GM23338 (cell line): ENCODE results near the gene CRKL. TPM values are rescaled to one million over a fixed set of nuclear protein-coding genes. Genes with fewer than 3 reads are reported as not detected.

Experiments used
- ATAC-seq: fragments of 200-7000 bp; cut with Tn5 transposase; 3 replicates; pipeline ENCODE4 v1.9.1; 2020
- DNase-seq: peaks from one replicate; pipeline ENCODE4 v3.0.0-alpha.2; 2015; ENCODE audit warnings: low spot score
- H2AFZ ChIP-seq: fragments of 200-600 bp; sonication (generic); 2 replicates; pipeline ENCODE4 v1.8.0; 2016; ENCODE audit warnings: antibody characterized with exemption, mild to moderate bottlenecking, moderate library complexity
- H3F3A ChIP-seq: fragments of 200-600 bp; sonication (generic); replicated peaks from 2 replicates; pipeline ENCODE4 v1.8.0; 2017; ENCODE audit warnings: antibody characterized with exemption, mixed run types, low read depth
- H3K27ac ChIP-seq: fragments of 200-600 bp; sonication (generic); 2 replicates; pipeline ENCODE4 v1.6.1; 2016; ENCODE audit warnings: low read depth
- H3K27me3 ChIP-seq: fragments of 200-600 bp; sonication (generic); 2 replicates; pipeline ENCODE4 v1.8.0; 2016; ENCODE audit warnings: mild to moderate bottlenecking, mixed run types, moderate library complexity; ENCODE audit not compliant: insufficient read depth
- H3K36me3 ChIP-seq: fragments of 200-600 bp; sonication (generic); 2 replicates; pipeline ENCODE4 v1.8.0; 2016; ENCODE audit warnings: mild to moderate bottlenecking; ENCODE audit not compliant: insufficient read depth
- H3K4me1 ChIP-seq: fragments of 200-600 bp; sonication (generic); 2 replicates; pipeline ENCODE4 v1.8.0; 2016; ENCODE audit warnings: mild to moderate bottlenecking, moderate library complexity; ENCODE audit not compliant: insufficient read depth
- H3K4me2 ChIP-seq: fragments of 200-600 bp; sonication (generic); 2 replicates; pipeline ENCODE4 v1.7.1; 2017; ENCODE audit warnings: mixed run types
- H3K4me3 ChIP-seq: fragments of 200-600 bp; sonication (generic); 2 replicates; pipeline ENCODE4 v1.6.1; 2016; ENCODE audit warnings: mixed run types
- H3K79me2 ChIP-seq: fragments of 200-600 bp; sonication (generic); replicated peaks from 2 replicates; pipeline ENCODE4 v1.8.0; 2017; ENCODE audit warnings: mild to moderate bottlenecking; ENCODE audit not compliant: insufficient read depth
- H3K9me2 ChIP-seq: fragments of 200-600 bp; sonication (generic); 2 replicates; pipeline ENCODE4 v1.8.0; 2017; ENCODE audit not compliant: insufficient read depth
- H4K20me1 ChIP-seq: fragments of 200-600 bp; sonication (generic); replicated peaks from 2 replicates; pipeline ENCODE4 v1.8.0; 2017; ENCODE audit warnings: mild to moderate bottlenecking; ENCODE audit not compliant: insufficient read depth
- H3K27ac Mint-ChIP-seq: 2 replicates; pipeline ENCODE4 v1.8.0; 2020; ENCODE audit warnings: inconsistent platforms, mild to moderate bottlenecking, moderate library complexity, mixed read lengths
- H3K27me3 Mint-ChIP-seq: 3 replicates; pipeline ENCODE4 v1.8.0; 2022; ENCODE audit warnings: low read depth, mild to moderate bottlenecking, moderate library complexity, mixed read lengths, inconsistent platforms; ENCODE audit not compliant: insufficient read depth, poor library complexity
- H3K36me3 Mint-ChIP-seq: 3 replicates; pipeline ENCODE4 v1.8.0; 2021; ENCODE audit warnings: low read depth, mild to moderate bottlenecking, inconsistent platforms, moderate library complexity, mixed read lengths
- H3K4me1 Mint-ChIP-seq: 3 replicates; pipeline ENCODE4 v1.8.0; 2020; ENCODE audit warnings: mild to moderate bottlenecking, inconsistent platforms, mixed read lengths
- H3K4me3 Mint-ChIP-seq: 3 replicates; pipeline ENCODE4 v1.8.0; 2021; ENCODE audit warnings: moderate library complexity, mild to moderate bottlenecking, inconsistent platforms, mixed read lengths
- H3K9me3 Mint-ChIP-seq: 3 replicates; pipeline ENCODE4 v1.8.0; 2020; ENCODE audit warnings: moderate library complexity, mild to moderate bottlenecking, inconsistent platforms, mixed read lengths
- CREB1 ChIP-seq: fragments of 250-450 bp; sonication (Bioruptor Pico); IDR thresholded peaks from 2 replicates; pipeline ENCODE4 v1.5.0; 2020; ENCODE audit warnings: low read depth, mild to moderate bottlenecking, moderate library complexity
- EZH2 ChIP-seq: fragments of 200-600 bp; sonication (generic); IDR thresholded peaks from one replicate; pipeline ENCODE4 v1.8.0; 2017; ENCODE audit warnings: antibody characterized with exemption, mild to moderate bottlenecking, low read depth; ENCODE audit not compliant: unreplicated experiment
- EZH2phosphoT487 ChIP-seq: fragments of 200-600 bp; sonication (generic); IDR thresholded peaks from one replicate; pipeline ENCODE4 v1.8.1; 2018; ENCODE audit warnings: antibody characterized with exemption; ENCODE audit not compliant: unreplicated experiment
- JUNB ChIP-seq: IDR thresholded peaks from one replicate; pipeline ENCODE4 v1.6.1; 2016; ENCODE audit warnings: antibody characterized with exemption; ENCODE audit not compliant: unreplicated experiment
- NANOG ChIP-seq: IDR thresholded peaks from 2 replicates; pipeline ENCODE4 v1.6.1; 2016; ENCODE audit warnings: antibody characterized with exemption, borderline replicate concordance
- POLR2AphosphoS5 ChIP-seq: IDR thresholded peaks from 2 replicates; pipeline ENCODE4 v1.6.1; 2016; ENCODE audit warnings: antibody characterized with exemption, low read depth
- STAT1 ChIP-seq: IDR thresholded peaks from one replicate; pipeline ENCODE4 v1.6.1; 2016; ENCODE audit warnings: antibody characterized with exemption; ENCODE audit not compliant: unreplicated experiment
- ZNF114 ChIP-seq: fragments of 250-450 bp; sonication (Bioruptor Pico); IDR thresholded peaks from 2 replicates; pipeline ENCODE4 v1.5.0; 2020; ENCODE audit warnings: mild to moderate bottlenecking, moderate library complexity
- polyA plus RNA-seq: library from polyadenylated mRNA; unstranded; fragments of >200 nt; fragmentation: Nextera tagmentation; extraction: Ambion mirVana; gene quantifications from 2 replicates; pipeline ENCODE4 v1.2.1, GENCODE V29; 2016
- total RNA-seq: library from RNA; depleted of rRNA; stranded (reverse); fragments of >200 nt; shearing (Covaris generic); gene quantifications from 2 replicates; pipeline ENCODE4 v1.2.3, GENCODE V29; 2014
- TF ChIP-seq, protein P1 (sequence below), 2 experiments: fragments of 200-600 bp in 1 of 2; sonication (generic) in 1 of 2; conservative IDR thresholded peaks; 2 replicates each; pipeline versions ENCODE4 v1.5.1 to v1.6.1; 2016 to 2017; ENCODE audit warnings: antibody characterized with exemption in 2 of 2, low read depth in 2 of 2, mild to moderate bottlenecking in 2 of 2, moderate library complexity in 1 of 2
- TF ChIP-seq, protein P2 (sequence below): fragments of 250-450 bp; sonication (Bioruptor Pico); IDR thresholded peaks from 2 replicates; pipeline ENCODE4 v1.5.0; 2020; ENCODE audit warnings: mild to moderate bottlenecking, moderate library complexity
- TF ChIP-seq, protein P3 (sequence below): IDR thresholded peaks from one replicate; pipeline ENCODE4 v1.6.1; 2018; ENCODE audit warnings: antibody characterized with exemption; ENCODE audit not compliant: unreplicated experiment

The CRKL gene
- total and polyA plus RNA-seq, 2 experiments from 2014 or later, result 39.5 to 104 TPM

DNA sequence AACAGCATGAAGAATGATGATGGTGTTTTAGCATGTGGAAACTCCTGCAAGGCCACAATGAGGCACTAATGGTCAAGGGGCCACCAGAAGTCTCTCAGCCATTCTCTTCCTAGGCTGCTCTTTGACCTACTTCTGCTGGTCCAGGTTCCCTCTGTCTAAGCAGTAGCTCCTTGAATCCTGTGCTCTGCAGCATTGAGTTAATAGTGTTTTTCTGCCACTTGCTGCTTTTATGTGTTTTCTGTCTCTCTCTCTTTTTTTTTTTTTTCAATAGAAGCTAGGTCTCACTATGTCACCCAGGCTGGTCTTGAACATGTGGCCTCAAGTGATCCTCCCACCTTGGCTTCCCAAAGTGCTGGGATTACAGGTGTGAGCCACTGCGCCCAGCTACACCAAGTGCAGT is 29.8 kb downstream of the CRKL start:
- peaks cover 89% of the 10 kb centered on the region for H4K20me1 ChIP-seq

More for the DNA sequence above, 29.8 kb downstream of the CRKL start:
- Mint-ChIP-seq H3K4me3 (no peak overlapping the region), H3K36me3 (peaks cover 32% of the 10 kb centered on the region), H3K9me3 (no peaks in the 10 kb centered on the region), H3K4me1 (peaks cover 15% of the 10 kb centered on the region; the same call in 2 of the 3 replicates), H3K27me3 (peaks cover 4% of the 10 kb centered on the region), H3K27ac (no peak overlapping the region)
- no peak for DNase-seq
- ATAC-seq, result no peak
- H3K4me2 ChIP-seq, result no peak overlapping the region
- TF ChIP-seq JUNB (no peak), EZH2phosphoT487 (no peak), STAT1 (no peak), EZH2 (no peak), CREB1 (CRISPR knock-in tag) (no peak), ZNF114 (CRISPR knock-in tag) (no peak), POLR2AphosphoS5 (no peak), NANOG (no peak)
- TF ChIP-seq, protein P1, sequence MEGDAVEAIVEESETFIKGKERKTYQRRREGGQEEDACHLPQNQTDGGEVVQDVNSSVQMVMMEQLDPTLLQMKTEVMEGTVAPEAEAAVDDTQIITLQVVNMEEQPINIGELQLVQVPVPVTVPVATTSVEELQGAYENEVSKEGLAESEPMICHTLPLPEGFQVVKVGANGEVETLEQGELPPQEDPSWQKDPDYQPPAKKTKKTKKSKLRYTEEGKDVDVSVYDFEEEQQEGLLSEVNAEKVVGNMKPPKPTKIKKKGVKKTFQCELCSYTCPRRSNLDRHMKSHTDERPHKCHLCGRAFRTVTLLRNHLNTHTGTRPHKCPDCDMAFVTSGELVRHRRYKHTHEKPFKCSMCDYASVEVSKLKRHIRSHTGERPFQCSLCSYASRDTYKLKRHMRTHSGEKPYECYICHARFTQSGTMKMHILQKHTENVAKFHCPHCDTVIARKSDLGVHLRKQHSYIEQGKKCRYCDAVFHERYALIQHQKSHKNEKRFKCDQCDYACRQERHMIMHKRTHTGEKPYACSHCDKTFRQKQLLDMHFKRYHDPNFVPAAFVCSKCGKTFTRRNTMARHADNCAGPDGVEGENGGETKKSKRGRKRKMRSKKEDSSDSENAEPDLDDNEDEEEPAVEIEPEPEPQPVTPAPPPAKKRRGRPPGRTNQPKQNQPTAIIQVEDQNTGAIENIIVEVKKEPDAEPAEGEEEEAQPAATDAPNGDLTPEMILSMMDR (conservative IDR thresholded peaks at IDR 0.05; ENCODE audit: low read depth in 2 of 2), result no peak
- TF ChIP-seq, protein P2, sequence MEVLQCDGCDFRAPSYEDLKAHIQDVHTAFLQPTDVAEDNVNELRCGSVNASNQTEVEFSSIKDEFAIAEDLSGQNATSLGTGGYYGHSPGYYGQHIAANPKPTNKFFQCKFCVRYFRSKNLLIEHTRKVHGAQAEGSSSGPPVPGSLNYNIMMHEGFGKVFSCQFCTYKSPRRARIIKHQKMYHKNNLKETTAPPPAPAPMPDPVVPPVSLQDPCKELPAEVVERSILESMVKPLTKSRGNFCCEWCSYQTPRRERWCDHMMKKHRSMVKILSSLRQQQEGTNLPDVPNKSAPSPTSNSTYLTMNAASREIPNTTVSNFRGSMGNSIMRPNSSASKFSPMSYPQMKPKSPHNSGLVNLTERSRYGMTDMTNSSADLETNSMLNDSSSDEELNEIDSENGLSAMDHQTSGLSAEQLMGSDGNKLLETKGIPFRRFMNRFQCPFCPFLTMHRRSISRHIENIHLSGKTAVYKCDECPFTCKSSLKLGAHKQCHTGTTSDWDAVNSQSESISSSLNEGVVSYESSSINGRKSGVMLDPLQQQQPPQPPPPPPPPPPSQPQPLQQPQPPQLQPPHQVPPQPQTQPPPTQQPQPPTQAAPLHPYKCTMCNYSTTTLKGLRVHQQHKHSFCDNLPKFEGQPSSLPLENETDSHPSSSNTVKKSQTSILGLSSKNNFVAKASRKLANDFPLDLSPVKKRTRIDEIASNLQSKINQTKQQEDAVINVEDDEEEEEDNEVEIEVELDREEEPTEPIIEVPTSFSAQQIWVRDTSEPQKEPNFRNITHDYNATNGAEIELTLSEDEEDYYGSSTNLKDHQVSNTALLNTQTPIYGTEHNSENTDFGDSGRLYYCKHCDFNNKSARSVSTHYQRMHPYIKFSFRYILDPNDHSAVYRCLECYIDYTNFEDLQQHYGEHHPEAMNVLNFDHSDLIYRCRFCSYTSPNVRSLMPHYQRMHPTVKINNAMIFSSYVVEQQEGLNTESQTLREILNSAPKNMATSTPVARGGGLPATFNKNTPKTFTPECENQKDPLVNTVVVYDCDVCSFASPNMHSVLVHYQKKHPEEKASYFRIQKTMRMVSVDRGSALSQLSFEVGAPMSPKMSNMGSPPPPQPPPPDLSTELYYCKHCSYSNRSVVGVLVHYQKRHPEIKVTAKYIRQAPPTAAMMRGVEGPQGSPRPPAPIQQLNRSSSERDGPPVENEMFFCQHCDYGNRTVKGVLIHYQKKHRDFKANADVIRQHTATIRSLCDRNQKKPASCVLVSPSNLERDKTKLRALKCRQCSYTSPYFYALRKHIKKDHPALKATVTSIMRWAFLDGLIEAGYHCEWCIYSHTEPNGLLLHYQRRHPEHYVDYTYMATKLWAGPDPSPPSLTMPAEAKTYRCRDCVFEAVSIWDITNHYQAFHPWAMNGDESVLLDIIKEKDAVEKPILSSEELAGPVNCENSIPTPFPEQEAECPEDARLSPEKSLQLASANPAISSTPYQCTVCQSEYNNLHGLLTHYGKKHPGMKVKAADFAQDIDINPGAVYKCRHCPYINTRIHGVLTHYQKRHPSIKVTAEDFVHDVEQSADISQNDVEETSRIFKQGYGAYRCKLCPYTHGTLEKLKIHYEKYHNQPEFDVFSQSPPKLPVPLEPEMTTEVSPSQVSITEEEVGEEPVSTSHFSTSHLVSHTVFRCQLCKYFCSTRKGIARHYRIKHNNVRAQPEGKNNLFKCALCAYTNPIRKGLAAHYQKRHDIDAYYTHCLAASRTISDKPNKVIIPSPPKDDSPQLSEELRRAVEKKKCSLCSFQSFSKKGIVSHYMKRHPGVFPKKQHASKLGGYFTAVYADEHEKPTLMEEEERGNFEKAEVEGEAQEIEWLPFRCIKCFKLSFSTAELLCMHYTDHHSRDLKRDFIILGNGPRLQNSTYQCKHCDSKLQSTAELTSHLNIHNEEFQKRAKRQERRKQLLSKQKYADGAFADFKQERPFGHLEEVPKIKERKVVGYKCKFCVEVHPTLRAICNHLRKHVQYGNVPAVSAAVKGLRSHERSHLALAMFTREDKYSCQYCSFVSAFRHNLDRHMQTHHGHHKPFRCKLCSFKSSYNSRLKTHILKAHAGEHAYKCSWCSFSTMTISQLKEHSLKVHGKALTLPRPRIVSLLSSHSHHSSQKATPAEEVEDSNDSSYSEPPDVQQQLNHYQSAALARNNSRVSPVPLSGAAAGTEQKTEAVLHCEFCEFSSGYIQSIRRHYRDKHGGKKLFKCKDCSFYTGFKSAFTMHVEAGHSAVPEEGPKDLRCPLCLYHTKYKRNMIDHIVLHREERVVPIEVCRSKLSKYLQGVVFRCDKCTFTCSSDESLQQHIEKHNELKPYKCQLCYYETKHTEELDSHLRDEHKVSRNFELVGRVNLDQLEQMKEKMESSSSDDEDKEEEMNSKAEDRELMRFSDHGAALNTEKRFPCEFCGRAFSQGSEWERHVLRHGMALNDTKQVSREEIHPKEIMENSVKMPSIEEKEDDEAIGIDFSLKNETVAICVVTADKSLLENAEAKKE (CRISPR knock-in tag), result no peak
- TF ChIP-seq, protein P3, sequence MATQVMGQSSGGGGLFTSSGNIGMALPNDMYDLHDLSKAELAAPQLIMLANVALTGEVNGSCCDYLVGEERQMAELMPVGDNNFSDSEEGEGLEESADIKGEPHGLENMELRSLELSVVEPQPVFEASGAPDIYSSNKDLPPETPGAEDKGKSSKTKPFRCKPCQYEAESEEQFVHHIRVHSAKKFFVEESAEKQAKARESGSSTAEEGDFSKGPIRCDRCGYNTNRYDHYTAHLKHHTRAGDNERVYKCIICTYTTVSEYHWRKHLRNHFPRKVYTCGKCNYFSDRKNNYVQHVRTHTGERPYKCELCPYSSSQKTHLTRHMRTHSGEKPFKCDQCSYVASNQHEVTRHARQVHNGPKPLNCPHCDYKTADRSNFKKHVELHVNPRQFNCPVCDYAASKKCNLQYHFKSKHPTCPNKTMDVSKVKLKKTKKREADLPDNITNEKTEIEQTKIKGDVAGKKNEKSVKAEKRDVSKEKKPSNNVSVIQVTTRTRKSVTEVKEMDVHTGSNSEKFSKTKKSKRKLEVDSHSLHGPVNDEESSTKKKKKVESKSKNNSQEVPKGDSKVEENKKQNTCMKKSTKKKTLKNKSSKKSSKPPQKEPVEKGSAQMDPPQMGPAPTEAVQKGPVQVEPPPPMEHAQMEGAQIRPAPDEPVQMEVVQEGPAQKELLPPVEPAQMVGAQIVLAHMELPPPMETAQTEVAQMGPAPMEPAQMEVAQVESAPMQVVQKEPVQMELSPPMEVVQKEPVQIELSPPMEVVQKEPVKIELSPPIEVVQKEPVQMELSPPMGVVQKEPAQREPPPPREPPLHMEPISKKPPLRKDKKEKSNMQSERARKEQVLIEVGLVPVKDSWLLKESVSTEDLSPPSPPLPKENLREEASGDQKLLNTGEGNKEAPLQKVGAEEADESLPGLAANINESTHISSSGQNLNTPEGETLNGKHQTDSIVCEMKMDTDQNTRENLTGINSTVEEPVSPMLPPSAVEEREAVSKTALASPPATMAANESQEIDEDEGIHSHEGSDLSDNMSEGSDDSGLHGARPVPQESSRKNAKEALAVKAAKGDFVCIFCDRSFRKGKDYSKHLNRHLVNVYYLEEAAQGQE, result no peak
- no peak overlapping the region for H3K4me3 ChIP-seq
- no peaks in the 10 kb centered on the region for H3K9me2 ChIP-seq
- H3K4me1 ChIP-seq, result peaks cover 12% of the 10 kb centered on the region
- H3K27me3 ChIP-seq, result no peaks in the 10 kb centered on the region
- H3K27ac ChIP-seq, result no peak overlapping the region
- peaks cover 18% of the 10 kb centered on the region for H3K36me3 ChIP-seq
- H2AFZ ChIP-seq, result no peak overlapping the region
- H3F3A ChIP-seq, result peaks cover 7% of the 10 kb centered on the region; the same call in 1 of the 2 replicates
- peaks cover 97% of the 10 kb centered on the region for H3K79me2 ChIP-seq
